Nephron progenitor cell (in vitro differentiated cells): ENCODE measurements around the gene GALNS.

Experiments
- DNase-seq: peaks from one replicate; pipeline ENCODE4 v3.0.0; 2021
- H3K27ac Mint-ChIP-seq: 2 replicates; pipeline ENCODE4 v1.8.0; 2021; ENCODE audit warnings: mild to moderate bottlenecking, moderate library complexity, mixed read lengths
- H3K27me3 Mint-ChIP-seq: 2 replicates; pipeline ENCODE4 v1.8.0; 2021; ENCODE audit warnings: mild to moderate bottlenecking, low read depth, mixed read lengths; ENCODE audit not compliant: poor library complexity
- H3K36me3 Mint-ChIP-seq: 2 replicates; pipeline ENCODE4 v1.8.0; 2021; ENCODE audit warnings: low read depth, mixed read lengths
- H3K4me1 Mint-ChIP-seq: 2 replicates; pipeline ENCODE4 v1.8.0; 2021; ENCODE audit warnings: mixed read lengths
- H3K4me3 Mint-ChIP-seq: 2 replicates; pipeline ENCODE4 v1.8.0; 2021; ENCODE audit warnings: mild to moderate bottlenecking, moderate library complexity, mixed read lengths
- H3K9me3 Mint-ChIP-seq: 2 replicates; pipeline ENCODE4 v1.8.0; 2021; ENCODE audit warnings: mild to moderate bottlenecking, moderate library complexity, mixed read lengths
- TF ChIP-seq, protein P1 (sequence below): fragments of 200-600 bp; sonication (generic); IDR thresholded peaks from 2 replicates; pipeline ENCODE4 v1.5.0; 2021; ENCODE audit warnings: antibody characterized with exemption

The GALNS gene

DNA sequence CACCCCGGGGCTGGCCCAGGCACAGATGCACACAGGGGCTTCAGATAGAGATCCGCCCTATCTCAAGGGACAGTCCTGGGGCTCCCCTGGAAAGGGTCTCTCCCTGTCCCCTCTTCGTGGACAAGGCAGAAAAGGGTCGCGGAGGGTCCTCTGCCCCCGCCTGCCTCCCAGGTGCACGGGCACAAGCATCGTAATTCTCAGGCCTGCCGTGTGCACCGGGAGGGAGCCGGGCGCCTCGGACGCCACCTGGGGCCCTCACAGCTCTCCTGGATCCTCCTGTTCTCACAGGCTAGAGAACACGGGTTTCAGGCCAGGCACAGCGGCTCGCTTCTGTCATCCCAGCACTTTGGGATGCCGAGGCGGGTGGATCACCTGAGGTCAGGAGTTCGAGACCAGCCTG lies 21.6 kb upstream of the GALNS start:
- H3K27me3 Mint-ChIP-seq: peaks cover 30% of the 10 kb centered on the region
- TF ChIP-seq, protein P1, sequence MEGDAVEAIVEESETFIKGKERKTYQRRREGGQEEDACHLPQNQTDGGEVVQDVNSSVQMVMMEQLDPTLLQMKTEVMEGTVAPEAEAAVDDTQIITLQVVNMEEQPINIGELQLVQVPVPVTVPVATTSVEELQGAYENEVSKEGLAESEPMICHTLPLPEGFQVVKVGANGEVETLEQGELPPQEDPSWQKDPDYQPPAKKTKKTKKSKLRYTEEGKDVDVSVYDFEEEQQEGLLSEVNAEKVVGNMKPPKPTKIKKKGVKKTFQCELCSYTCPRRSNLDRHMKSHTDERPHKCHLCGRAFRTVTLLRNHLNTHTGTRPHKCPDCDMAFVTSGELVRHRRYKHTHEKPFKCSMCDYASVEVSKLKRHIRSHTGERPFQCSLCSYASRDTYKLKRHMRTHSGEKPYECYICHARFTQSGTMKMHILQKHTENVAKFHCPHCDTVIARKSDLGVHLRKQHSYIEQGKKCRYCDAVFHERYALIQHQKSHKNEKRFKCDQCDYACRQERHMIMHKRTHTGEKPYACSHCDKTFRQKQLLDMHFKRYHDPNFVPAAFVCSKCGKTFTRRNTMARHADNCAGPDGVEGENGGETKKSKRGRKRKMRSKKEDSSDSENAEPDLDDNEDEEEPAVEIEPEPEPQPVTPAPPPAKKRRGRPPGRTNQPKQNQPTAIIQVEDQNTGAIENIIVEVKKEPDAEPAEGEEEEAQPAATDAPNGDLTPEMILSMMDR: no peak
- no peaks in the 10 kb centered on the region for H3K9me3 Mint-ChIP-seq
- H3K36me3 Mint-ChIP-seq: no peaks in the 10 kb centered on the region
- H3K27ac Mint-ChIP-seq: no peak overlapping the region
- DNase-seq: no peak
- H3K4me1 Mint-ChIP-seq: peaks cover 26% of the 10 kb centered on the region
- no peak overlapping the region for H3K4me3 Mint-ChIP-seq

DNA sequence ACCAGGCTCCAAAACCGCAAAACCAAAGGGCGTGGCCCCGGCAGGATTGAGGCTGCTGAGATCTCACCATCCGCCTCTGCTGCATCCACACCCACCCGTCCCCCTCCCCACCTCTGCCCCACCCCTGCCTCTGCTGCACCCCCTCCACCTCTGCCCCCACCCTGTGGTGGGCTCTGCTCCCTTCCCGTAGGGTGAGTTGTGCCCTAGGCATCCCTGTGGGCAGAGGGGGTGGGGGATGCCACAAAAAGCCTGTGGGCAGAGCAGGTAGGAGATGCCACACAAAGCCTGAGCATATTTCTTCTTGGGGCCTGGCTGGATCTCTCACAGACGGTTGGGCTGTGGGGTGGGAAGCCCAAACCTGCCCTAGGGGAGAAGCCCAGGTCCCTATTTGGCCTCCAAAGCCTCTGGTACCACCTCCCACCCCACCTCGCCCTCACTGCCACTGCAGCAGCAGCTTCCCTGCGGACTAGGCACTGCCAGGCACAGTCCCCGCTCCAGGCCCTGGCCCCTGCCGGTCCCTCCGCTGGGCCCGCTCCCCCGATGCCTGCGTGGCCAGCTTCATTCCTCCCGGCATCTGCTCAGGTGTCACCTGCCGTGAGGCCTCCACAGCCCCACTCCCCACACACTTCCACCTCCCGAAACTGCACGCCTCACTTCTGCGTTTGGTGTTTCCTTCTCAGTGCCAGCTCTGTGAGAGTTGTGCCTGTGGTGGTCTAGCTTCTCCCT lies 21.0 kb upstream of the GALNS start:
- Mint-ChIP-seq H3K9me3 (no peaks in the 10 kb centered on the region), H3K4me1 (peaks cover 26% of the 10 kb centered on the region), H3K27me3 (peaks cover 28% of the 10 kb centered on the region), H3K4me3 (no peak overlapping the region), H3K36me3 (no peaks in the 10 kb centered on the region), H3K27ac (no peak overlapping the region)
- TF ChIP-seq, protein P1: no peak
- no peak for DNase-seq

DNA sequence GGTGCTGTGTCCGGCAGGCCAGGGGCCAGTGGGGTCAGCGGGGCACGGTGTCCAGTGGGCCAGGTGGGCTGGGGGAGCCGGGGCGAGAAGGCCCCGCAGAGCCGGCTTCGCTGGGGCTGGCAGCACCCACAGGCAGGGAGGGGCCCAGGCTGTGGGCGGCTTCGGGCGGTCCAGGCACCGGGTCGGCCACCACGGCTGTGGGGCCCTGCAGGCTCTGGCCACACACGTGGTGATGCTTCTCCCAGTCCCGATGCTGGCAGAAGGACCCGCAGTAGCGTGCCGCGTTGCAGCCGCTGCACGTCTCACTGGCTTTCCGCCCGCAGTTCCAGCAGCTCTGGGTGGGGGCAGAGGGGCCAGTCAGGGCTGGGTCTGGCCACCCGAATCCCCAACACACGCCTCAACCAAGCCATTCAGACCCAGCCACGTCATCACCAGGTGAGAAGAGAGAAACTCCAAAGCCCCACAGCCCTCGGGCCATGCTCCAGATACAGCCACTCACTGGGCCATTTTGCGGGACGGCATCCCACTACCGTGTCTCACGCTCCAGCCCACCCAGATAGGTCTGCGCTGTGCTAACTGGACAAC lies 20.3 kb upstream of the GALNS start:
- H3K36me3 Mint-ChIP-seq: no peaks in the 10 kb centered on the region
- H3K4me1 Mint-ChIP-seq: peaks cover 26% of the 10 kb centered on the region
- H3K27me3 Mint-ChIP-seq: peaks cover 24% of the 10 kb centered on the region
- no peak overlapping the region for H3K4me3 Mint-ChIP-seq
- TF ChIP-seq, protein P1: no peak
- no peak for DNase-seq
- H3K9me3 Mint-ChIP-seq: no peaks in the 10 kb centered on the region
- H3K27ac Mint-ChIP-seq: no peak overlapping the region

DNA sequence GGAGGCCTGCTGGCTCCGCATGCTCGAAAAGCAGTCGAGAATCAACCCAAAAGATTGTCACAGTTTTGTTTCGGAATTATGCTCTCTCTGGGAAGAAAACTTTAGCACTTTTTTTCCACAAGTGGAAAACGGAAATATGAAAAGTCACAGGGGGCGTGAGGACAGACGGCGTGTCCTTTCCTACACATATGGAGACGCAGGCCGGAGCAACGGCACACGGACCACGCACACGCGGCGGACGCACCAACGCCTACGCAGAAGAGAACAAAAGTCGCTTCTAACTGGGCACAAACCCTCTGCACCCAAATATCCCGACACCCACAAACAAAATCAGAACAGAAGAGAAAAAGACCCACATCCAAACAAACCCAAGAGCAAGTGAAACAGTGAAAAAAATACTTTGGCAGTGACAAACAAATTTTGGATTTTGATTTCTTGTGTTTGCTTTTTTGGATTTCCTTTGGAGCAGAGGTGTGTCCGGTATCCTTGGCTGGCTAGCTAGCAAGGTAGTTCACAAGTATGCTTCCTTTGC lies 19.0 kb upstream of the GALNS start:
- Mint-ChIP-seq H3K4me1 (peaks cover 32% of the 10 kb centered on the region), H3K27ac (peak overlapping the region; percentile 74), H3K4me3 (no peak overlapping the region), H3K36me3 (no peaks in the 10 kb centered on the region), H3K27me3 (peaks cover 19% of the 10 kb centered on the region), H3K9me3 (no peaks in the 10 kb centered on the region)
- no peak for DNase-seq
- TF ChIP-seq, protein P1: no peak

DNA sequence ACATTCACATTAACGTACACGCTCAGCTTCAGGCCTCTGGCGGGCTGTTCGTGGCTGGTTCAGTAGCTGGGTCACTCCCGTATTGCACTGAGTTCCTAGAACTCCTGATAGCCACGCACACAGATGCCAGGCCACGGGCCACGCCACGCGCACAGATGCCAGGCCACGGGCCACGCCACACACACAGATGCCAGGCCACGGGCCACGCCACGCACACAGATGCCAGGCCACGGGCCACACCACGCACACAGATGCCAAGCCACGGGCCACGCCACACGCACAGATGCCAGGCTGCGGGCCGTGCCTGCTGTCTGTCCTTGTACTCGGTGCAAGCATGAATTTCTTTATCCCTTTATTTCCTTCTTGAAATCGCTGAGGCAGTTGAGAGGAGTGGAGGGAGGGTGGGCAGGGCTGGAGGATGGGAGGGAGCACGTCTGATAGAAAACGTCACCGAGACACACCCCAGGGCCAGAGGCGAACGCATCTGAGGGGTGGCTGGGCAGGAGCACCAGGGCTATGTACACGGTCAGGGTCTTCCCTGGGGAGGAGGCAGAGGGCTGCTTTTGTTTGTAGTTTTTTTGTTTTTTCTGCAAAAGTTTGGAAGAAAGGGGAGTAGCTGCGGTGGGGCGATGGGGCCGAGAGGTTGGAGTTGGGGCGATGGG lies 18.3 kb upstream of the GALNS start:
- TF ChIP-seq, protein P1: no peak
- H3K9me3 Mint-ChIP-seq: no peaks in the 10 kb centered on the region
- H3K4me1 Mint-ChIP-seq: peaks cover 29% of the 10 kb centered on the region
- H3K4me3 Mint-ChIP-seq: no peak overlapping the region
- no peak for DNase-seq
- no peaks in the 10 kb centered on the region for H3K36me3 Mint-ChIP-seq
- no peak overlapping the region for H3K27ac Mint-ChIP-seq
- H3K27me3 Mint-ChIP-seq: peaks cover 19% of the 10 kb centered on the region
